Activated CD8-positive, alpha-beta memory T cell treated with anti-CD3 and anti-CD28 coated beads for 1 hour (primary cell): ENCODE measurements around the gene COL4A3.

Source experiments
- DNase-seq, 2 donors: peaks; one replicate each; pipeline ENCODE4 v3.0.0-alpha.2; 2020; ENCODE audit warnings: low read depth in 1 of 2; ENCODE audit errors: extremely low read depth in 1 of 2

COL4A3 gene

GRCh38 chr2:227335713-227336112 is 171.3 kb downstream of the COL4A3 start:
- no peak for DNase-seq

GRCh38 chr2:227337442-227337841 is 173.0 kb downstream of the COL4A3 start:
- DNase-seq = no peak

GRCh38 chr2:227339098-227339599 is 174.7 kb downstream of the COL4A3 start:
- DNase-seq = no peak

GRCh38 chr2:227340106-227340505 is 175.7 kb downstream of the COL4A3 start:
- no peak for DNase-seq

GRCh38 chr2:227341553-227341952 is 177.1 kb downstream of the COL4A3 start:
- DNase-seq = no peak

- no peak for DNase-seq
These were observed 179.8 kb downstream of the COL4A3 start for GRCh38 chr2:227344231-227344630.

GRCh38 chr2:227347117-227347516 is 182.7 kb downstream of the COL4A3 start:
- DNase-seq = no peak

- DNase-seq = no peak
These were observed 183.9 kb downstream of the COL4A3 start for GRCh38 chr2:227348324-227348723.

GRCh38 chr2:227349989-227350612 is 185.7 kb downstream of the COL4A3 start:
- DNase-seq = no peak

GRCh38 chr2:227351639-227352038 is 187.2 kb downstream of the COL4A3 start:
- DNase-seq = no peak

GRCh38 chr2:227360351-227360750 is 195.9 kb downstream of the COL4A3 start:
- no peak for DNase-seq

GRCh38 chr2:227363756-227364155 is 199.3 kb downstream of the COL4A3 start:
- DNase-seq = no peak
